Activated CD8-positive, alpha-beta memory T cell treated with anti-CD3 and anti-CD28 coated beads, Interleukin-2, amount 50 U/mL, for 4 hours (primary cell): ENCODE results near the gene GABPB1.

Experiments
- DNase-seq: peaks from one replicate; pipeline ENCODE4 v3.0.0-alpha.2; 2020

GABPB1 gene

GRCh38 chr15:50236433-50236832 lies 118.6 kb downstream of the GABPB1 start:
- no peak for DNase-seq

GRCh38 chr15:50235794-50236193 lies 119.2 kb downstream of the GABPB1 start:
- DNase-seq, result no peak

DNA sequence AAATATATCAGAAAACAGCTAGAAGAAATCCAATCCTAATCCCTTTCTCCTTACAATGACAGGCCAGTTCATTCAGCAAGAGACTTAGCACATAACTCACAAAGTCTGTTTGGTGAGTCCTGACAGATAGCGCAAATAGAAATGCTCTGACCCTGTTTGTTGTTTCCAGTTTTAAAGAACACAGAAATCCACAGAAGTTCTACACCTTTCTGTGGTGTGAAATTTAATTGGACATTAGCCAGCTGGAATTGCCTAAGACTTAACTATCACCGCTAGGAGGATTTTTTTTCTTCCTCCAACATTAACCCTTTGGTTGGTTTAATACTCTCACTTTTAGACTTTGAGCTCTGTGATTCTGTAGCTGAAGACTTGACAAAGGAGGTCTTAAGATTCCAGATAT lies 120.2 kb downstream of the GABPB1 start:
- no peak for DNase-seq

DNA sequence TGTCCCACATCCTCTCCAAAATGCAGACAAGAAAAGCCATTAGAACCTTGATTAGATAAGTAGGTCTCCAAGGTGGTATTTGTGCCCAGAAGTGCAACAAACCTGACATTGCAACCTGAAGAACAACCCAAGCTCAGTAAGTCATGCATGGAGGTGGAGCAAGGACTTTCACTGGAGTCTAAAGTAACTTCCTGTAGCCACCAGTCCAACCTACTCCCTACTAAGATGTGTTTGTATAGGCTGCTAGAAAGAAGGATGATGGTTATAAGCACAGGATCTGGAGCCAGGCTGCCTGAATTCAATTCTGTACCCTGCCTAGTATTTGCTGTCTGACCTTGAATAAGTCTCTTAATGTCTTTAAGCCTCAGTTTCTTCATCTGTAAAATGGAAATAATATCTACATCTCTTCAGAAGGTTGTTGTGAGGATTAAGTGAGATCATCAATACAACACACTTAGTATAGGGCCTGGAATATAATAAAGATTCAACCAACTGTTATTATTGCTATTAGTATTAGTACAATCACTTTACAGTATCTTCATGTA lies 121.7 kb downstream of the GABPB1 start:
- no peak for DNase-seq

- no peak for DNase-seq
Observed at GRCh38 chr15:50232791-50233190, 122.2 kb downstream of the GABPB1 start.

DNA sequence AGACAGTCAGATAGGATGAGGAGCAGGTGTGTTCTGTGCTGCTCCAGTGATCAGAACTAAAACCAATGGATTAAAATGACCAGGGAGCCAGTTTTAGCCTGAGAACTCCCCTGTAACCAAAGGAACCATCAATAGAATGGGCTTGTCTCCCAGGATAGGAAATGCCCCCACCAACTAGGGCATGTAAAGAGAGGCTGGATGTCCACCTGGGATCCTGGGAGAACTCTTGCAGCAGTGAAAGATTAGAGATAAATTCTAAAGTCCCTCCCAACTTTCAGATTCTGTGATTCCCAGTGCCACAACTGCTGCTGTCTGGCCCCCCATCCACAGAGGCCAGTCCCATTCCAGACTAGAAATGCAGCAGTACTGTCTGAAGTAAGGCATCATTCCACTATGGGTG lies 123.2 kb downstream of the GABPB1 start:
- no peak for DNase-seq

DNA sequence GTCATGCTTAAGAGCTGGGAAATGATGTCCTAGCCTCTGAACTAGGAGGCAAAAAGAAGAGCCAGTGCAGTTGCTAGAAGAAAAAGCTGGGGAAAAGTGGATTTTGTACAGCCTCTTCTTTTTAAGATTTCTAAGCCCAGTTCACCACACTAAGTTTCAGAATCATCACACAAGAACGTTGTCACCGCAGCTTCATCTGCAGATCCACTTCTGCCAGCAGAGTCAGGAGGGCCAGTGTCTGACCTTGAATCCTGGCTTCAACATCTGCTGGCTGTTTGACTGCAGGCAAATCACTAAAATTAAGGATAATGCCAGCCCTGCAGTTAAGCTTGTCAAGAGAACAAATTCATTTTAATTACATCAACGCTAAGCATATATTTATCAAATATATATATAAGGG lies 125.7 kb downstream of the GABPB1 start:
- no peak for DNase-seq

- no peak for DNase-seq
Observed at GRCh38 chr15:50228866-50229265, 126.1 kb downstream of the GABPB1 start.

DNA sequence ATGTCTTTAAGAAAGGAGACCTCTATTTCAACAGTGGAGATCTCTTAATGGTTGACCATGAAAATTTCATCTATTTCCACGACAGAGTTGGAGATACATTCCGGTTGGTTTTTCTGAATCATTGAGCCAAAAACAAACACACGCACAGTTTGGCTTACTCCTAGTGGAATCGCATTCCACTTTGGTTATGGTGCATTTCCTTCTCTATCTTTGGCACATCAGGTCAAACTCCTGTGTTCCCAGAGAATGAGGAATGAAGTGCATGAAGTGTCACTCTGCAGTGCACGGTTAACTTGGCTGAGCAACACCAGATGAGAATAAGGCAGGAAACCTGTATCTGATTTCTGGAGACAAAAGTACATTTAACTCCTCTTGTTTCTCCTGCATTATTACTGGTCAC lies 127.9 kb downstream of the GABPB1 start:
- DNase-seq, result no peak

DNA sequence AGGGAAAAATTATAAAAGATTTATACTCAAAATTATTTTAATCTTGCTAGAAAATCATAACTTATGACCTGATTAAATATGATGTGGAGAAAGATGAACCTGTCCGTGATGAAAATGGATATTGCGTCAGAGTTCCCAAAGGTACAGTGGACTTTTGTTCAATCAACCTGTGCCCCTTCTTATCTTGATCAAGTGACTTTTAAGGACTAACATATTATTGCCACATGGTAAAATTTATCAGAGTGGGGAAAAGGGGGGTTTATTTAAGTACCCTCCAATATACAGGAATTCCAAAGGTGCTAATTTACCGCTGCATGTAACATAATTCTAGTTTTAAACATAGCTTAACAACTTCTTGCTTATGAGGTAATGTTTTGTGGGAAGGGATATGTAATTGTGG lies 129.1 kb downstream of the GABPB1 start:
- DNase-seq, result no peak
